Kidney (tissue), 14 donors: Measurements from ENCODE around the gene POLA2. TPM values are rescaled to one million over a fixed set of nuclear protein-coding genes. Genes with fewer than 3 reads are reported as not detected.

Experiments
- DNase-seq, 5 donors: peaks; one replicate each; pipeline ENCODE4 v3.0.0-alpha.2; 2013 to 2020
- FAIRE-seq: peaks from 2 replicates; lab custom pipeline; 2012; peaks lifted over from hg19 to GRCh38; lab: Jason Lieb, UNC
- H3K27ac ChIP-seq, 2 donors: one replicate each; pipeline ENCODE4 v1.7.0; 2013; ENCODE audit warnings: low read depth in 2 of 2, low read length in 2 of 2, inconsistent platforms in 1 of 2
- H3K27me3 ChIP-seq: one replicate; pipeline ENCODE4 v1.7.1; 2013; ENCODE audit warnings: low read length, inconsistent platforms; ENCODE audit not compliant: control insufficient read depth, insufficient read depth
- H3K36me3 ChIP-seq, 3 donors: one replicate each; pipeline versions ENCODE4 v1.7.0 to v1.7.1; 2013; ENCODE audit warnings: low read length in 3 of 3, control low read depth in 1 of 3, inconsistent platforms in 1 of 3; ENCODE audit not compliant: insufficient read depth in 3 of 3, control insufficient read depth in 2 of 3
- H3K4me1 ChIP-seq, 3 donors: one replicate each; pipeline versions ENCODE4 v1.7.0 to v1.7.1; 2013; ENCODE audit warnings: low read length in 3 of 3, inconsistent platforms in 1 of 3, low read depth in 1 of 3; ENCODE audit not compliant: control insufficient read depth in 2 of 3, insufficient read depth in 2 of 3
- H3K4me3 ChIP-seq, 3 donors: one replicate each; pipeline versions ENCODE4 v1.7.0 to v1.8.1; 2013; ENCODE audit warnings: low read length in 3 of 3, control low read depth in 1 of 3, inconsistent platforms in 1 of 3
- H3K9ac ChIP-seq, 3 donors: one replicate each; pipeline versions ENCODE4 v1.7.0 to v1.7.1; 2013; ENCODE audit warnings: low read length in 3 of 3, control low read depth in 1 of 3, inconsistent platforms in 1 of 3
- H3K9me3 ChIP-seq, 3 donors: one replicate each; pipeline versions ENCODE4 v1.7.0 to v1.7.1; 2013; ENCODE audit warnings: low read length in 3 of 3, control low read depth in 1 of 3, inconsistent platforms in 1 of 3; ENCODE audit not compliant: control insufficient read depth in 2 of 3, insufficient read depth in 1 of 3
- CTCF ChIP-seq: IDR thresholded peaks from 3 replicates; pipeline ENCODE4 v1.5.1; 2012; ENCODE audit warnings: mild to moderate bottlenecking, moderate library complexity, borderline replicate concordance; ENCODE audit not compliant: insufficient read depth; ENCODE audit errors: extremely low read depth
- intact Hi-C: fragments of 100-400 bp; cut with DNase I; formaldehyde crosslinking; loops from one replicate; pipeline ENCODE4 v1.11.1; 2022
- polyA plus RNA-seq: library from polyadenylated mRNA; stranded (reverse); fragments of 350-450 nt; fragmentation: Illumina TruSeq; extraction: RNeasy Lipid Tissue Mini Kit (QIAGEN cat#74804); gene quantifications from one replicate; pipeline ENCODE4 v1.2.3, GENCODE V29; 2014; ENCODE audit warnings: low read depth, low replicate concordance; ENCODE audit not compliant: insufficient read depth
- total RNA-seq: library from RNA; stranded (reverse); fragmentation: NEBNext Ultra II Directional; extraction: Animal tissue kit (Norgen Biotek cat#: 25700); gene quantifications from one replicate; pipeline ENCODE4 v1.2.1, GENCODE V29; 2021
- donor health status: control.
- donor health status: control.
- donor health status: control.
- donor health status: control.
- donor health status: control.
- donor health status: DM: yes; HTN: yes; CAD: no.
- donor health status: Normal renal cell carcinoma (clear cell type).

POLA2 gene
- total and polyA plus RNA-seq, 2 donors from 2014 or later: 6.5 to 13.6 TPM

GRCh38 chr11:65310215-65310614 is 48.5 kb downstream of the POLA2 start:
- Histone ChIP-seq H3K4me1 (peaks cover 0 to 18% (median 8%) of the 10 kb centered on the region in 3 donors), H3K36me3 (no peaks in the 10 kb centered on the region), H3K27ac (no peak overlapping the region), H3K27me3 (no peaks in the 10 kb centered on the region), H3K4me3 (no peak overlapping the region), H3K9ac (no peak overlapping the region), H3K9me3 (no peaks in the 10 kb centered on the region)
- DNase-seq (no peak), FAIRE-seq (no peak)
- no peak for TF ChIP-seq CTCF
- intact Hi-C loops: no loop called here

GRCh38 chr11:65310736-65311135 is 49.0 kb downstream of the POLA2 start:
- no peak for DNase-seq
- TF ChIP-seq CTCF: no peak
- H3K9ac ChIP-seq: no peak overlapping the region
- no peak overlapping the region for H3K4me3 ChIP-seq
- peaks cover 0 to 18% (median 8%) of the 10 kb centered on the region in 3 donors for H3K4me1 ChIP-seq
- intact Hi-C loops: no loop called here
- no peaks in the 10 kb centered on the region for H3K36me3 ChIP-seq
- H3K9me3 ChIP-seq: no peaks in the 10 kb centered on the region
- H3K27ac ChIP-seq: no peak overlapping the region
- H3K27me3 ChIP-seq: no peaks in the 10 kb centered on the region
- FAIRE-seq: no peak

GRCh38 chr11:65311170-65311678 is 49.5 kb downstream of the POLA2 start:
- H3K9ac ChIP-seq: no peak overlapping the region
- no peak overlapping the region for H3K27ac ChIP-seq
- no peaks in the 10 kb centered on the region for H3K27me3 ChIP-seq
- no peaks in the 10 kb centered on the region for H3K9me3 ChIP-seq
- FAIRE-seq: no peak
- H3K36me3 ChIP-seq: no peaks in the 10 kb centered on the region
- no peak for DNase-seq
- H3K4me3 ChIP-seq: no peak overlapping the region
- TF ChIP-seq CTCF: no peak
- intact Hi-C loops: no loop called here
- peaks cover 0 to 19% (median 12%) of the 10 kb centered on the region in 3 donors for H3K4me1 ChIP-seq
